Bronchial epithelial cell (primary cell): ENCODE measurements around the gene CCDC12. TPM values are rescaled to one million over a fixed set of nuclear protein-coding genes. Genes with fewer than 3 reads are reported as not detected.
"Not testable (repeated sequence)": the region's sequence is repeated elsewhere in the genome, so short reads cannot be mapped to it uniquely, and the experiment has no call there.

Experiments used
- DNase-seq: peaks from one replicate; pipeline ENCODE4 v3.0.0-alpha.2; 2010; ENCODE audit warnings: low read depth
- FAIRE-seq: peaks from 2 replicates; lab custom pipeline; 2011; peaks lifted over from hg19 to GRCh38; lab: Jason Lieb, UNC
- H3K27me3 ChIP-seq: 2 replicates; pipeline ENCODE4 v1.5.1; 2011; ENCODE audit warnings: low read length; ENCODE audit not compliant: control insufficient read depth, insufficient read depth
- H3K36me3 ChIP-seq: 2 replicates; pipeline ENCODE4 v1.5.1; 2011; ENCODE audit warnings: low read length; ENCODE audit not compliant: control insufficient read depth, insufficient read depth
- H3K4me3 ChIP-seq: 2 replicates; pipeline ENCODE4 v1.5.1; 2011; ENCODE audit warnings: mild to moderate bottlenecking, low read depth, low read length, control low read depth
- total RNA-seq: library from RNA; depleted of rRNA; stranded (reverse); fragments of >200 nt; gene quantifications from 2 replicates; pipeline ENCODE4 v1.2.1, GENCODE V29; 2014
- TF ChIP-seq, protein P1 (sequence below): IDR thresholded peaks from 2 replicates; pipeline ENCODE4 v1.5.1; 2011; ENCODE audit warnings: mild to moderate bottlenecking, moderate library complexity, low read length, control low read depth, inconsistent platforms; ENCODE audit not compliant: insufficient read depth, severe bottlenecking

Gene CCDC12
- total RNA-seq, 1 donor from 2014 or later = 39.2 TPM

DNA sequence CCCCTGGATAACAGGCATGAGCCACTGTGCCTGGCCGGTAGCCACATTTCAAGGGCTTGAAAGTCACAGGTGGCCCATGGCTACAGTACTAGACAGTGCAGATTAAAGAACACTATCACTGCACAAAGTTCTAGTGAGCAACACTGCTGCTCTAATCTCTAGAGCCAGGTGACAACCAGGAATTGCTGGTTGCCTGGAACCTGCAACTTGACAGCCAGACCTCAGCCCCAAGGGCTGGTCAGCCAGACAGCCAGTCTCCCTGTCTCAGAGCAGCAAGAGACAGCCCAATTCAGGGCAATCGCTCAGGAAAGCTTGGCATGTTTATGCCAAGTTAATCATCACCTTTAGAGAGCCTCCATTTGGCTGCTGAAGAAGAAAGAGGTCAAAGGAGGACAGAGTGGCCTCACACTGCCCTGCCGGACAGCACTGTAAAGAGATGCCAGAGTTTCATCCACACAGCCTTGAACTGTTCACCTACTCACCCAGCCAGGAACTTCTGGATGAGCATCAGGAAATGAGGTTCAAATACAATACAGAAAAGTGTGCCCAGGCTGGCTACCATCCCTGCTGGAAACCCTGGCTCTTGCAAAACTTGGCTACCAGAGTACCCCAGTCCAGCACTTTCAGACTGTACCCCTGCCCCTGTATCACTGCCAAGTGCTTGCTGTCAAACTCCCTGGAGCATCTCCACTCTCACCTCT is 6.0 kb downstream of the CCDC12 start:
- DNase-seq = no peak
- peaks cover 9% of the 10 kb centered on the region for H3K36me3 ChIP-seq
- FAIRE-seq = no peak
- H3K27me3 ChIP-seq = no peaks in the 10 kb centered on the region
- no peak overlapping the region for H3K4me3 ChIP-seq
- TF ChIP-seq, protein P1, sequence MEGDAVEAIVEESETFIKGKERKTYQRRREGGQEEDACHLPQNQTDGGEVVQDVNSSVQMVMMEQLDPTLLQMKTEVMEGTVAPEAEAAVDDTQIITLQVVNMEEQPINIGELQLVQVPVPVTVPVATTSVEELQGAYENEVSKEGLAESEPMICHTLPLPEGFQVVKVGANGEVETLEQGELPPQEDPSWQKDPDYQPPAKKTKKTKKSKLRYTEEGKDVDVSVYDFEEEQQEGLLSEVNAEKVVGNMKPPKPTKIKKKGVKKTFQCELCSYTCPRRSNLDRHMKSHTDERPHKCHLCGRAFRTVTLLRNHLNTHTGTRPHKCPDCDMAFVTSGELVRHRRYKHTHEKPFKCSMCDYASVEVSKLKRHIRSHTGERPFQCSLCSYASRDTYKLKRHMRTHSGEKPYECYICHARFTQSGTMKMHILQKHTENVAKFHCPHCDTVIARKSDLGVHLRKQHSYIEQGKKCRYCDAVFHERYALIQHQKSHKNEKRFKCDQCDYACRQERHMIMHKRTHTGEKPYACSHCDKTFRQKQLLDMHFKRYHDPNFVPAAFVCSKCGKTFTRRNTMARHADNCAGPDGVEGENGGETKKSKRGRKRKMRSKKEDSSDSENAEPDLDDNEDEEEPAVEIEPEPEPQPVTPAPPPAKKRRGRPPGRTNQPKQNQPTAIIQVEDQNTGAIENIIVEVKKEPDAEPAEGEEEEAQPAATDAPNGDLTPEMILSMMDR = no peak

DNA sequence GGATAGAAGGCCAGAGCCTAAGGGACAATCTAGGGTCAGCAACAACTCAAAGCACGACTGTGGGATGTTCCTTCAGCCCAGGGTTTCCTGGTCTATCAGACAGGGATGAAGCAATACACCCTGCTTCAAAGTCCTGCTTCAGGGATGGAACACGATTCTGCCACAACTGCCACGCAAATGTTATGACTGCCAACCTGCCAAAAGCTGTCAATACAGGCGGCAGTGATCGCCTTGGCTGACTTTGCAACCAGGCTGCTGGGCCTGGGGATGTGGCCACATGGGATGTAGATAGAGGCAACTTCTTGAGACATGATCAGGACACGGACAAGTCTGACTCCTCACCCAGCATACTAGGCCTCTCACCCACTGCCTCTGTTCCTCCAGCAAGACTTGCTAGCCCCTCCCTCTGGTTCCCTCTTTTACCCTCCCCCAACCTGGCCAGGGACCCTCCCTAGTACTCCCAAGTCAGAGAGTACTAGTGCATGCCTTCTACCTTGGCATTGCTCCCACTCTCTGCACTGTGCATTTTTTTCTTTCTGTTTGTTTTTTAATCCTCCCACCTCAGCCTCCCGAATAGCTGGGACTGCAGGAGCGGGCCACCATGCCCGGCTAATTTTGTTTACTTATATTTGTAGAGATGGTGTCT is 7.6 kb downstream of the CCDC12 start:
- FAIRE-seq (peak; percentile 40), DNase-seq (no peak)
- Histone ChIP-seq H3K4me3 (no peak overlapping the region), H3K36me3 (peaks cover 8% of the 10 kb centered on the region), H3K27me3 (no peaks in the 10 kb centered on the region)
- TF ChIP-seq, protein P1 = no peak

DNA sequence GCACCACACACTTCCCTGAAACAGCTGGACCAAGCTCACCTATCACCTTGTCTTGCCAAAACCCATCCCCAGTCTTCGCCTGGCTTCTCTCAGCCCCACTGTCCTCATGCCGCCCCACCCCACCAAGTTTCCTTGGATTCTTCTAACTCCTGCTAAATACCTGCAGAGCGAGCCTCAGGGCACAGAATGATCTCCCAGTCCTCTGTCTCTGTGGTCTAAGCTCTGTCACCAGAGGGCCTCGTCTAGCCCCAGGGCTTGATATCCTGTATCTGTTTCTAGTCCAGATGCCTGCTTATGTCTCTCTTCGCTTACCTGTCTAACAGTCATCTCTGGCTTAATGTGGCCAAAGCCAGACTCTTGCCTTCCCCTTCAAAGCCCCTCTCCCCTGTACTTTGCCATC is 9.7 kb downstream of the CCDC12 start:
- no peak for DNase-seq
- Histone ChIP-seq H3K4me3 (no peak overlapping the region), H3K27me3 (no peaks in the 10 kb centered on the region), H3K36me3 (peaks cover 8% of the 10 kb centered on the region)
- TF ChIP-seq, protein P1 = no peak
- no peak for FAIRE-seq

DNA sequence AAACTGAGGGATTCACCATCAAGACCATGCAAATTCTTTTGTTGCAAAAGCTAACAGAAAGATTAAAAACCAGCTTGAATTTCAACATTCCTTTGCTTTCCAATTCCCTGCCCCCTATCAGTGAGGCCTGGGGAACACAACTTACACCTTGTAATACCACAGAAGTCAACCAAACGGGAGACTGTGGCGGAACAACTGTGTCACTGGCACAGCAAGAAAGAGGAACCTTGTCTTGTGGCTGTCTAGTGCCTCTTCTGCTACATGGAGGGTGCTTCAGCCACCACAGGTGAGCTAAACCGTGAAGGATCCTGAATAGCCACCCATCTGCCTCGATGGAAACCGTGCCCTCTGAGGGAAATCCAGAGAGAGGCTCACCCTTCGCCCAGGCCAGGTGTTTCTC is 11.4 kb downstream of the CCDC12 start:
- Histone ChIP-seq H3K36me3 (peaks cover 5% of the 10 kb centered on the region), H3K27me3 (no peaks in the 10 kb centered on the region), H3K4me3 (no peak overlapping the region)
- DNase-seq (no peak), FAIRE-seq (no peak)
- TF ChIP-seq, protein P1 = no peak

DNA sequence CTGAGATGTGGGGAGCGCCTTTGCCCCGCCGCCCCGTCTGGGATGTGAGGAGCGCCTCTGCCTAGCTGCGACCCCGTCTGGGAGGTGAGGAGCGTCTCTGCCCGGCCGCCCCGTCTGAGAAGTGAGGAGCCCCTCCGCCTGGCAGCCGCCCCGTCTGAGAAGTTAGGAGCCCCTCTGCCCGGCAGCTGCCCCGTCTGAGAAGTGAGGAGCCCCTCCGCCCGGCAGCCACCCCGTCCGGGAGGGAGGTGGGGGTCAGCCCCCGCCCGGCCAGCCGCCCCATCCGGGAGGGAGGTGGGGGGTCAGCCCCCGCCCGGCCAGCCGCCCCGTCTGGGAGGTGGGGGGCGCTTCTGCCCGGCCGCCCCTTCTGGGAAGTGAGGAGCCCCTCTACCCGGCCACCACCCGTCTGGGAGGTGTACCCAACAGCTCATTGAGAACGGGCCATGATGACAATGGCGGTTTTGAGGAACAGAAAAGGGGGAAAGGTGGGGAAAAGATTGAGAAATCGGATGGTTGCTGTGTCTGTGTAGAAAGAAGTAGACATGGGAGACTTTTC is 12.4 kb downstream of the CCDC12 start:
- not testable (repeated sequence) for FAIRE-seq, H3K4me3 ChIP-seq, H3K36me3 ChIP-seq, DNase-seq, H3K27me3 ChIP-seq

DNA sequence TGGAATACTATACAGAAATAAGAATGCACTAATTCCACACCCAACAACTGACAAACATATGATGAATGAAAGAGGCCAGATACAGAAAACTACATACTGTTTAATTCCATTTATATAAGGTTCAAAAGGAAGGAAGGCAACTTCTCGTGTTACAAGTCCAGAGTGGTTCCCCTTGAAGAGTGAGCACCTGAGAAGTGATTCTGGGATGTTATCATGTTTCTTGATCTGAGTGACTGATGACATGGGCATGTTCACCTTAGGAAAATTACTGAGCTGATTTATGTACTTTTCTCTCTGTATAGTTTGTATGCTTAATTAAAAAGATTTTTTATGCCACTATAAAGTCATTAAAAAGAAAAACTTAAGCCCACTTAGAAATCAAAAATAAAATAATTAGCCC is 13.6 kb downstream of the CCDC12 start:
- no peak for FAIRE-seq
- H3K27me3 ChIP-seq = no peaks in the 10 kb centered on the region
- TF ChIP-seq, protein P1 = no peak
- DNase-seq = no peak
- H3K36me3 ChIP-seq = peaks cover 7% of the 10 kb centered on the region
- no peak overlapping the region for H3K4me3 ChIP-seq
